Endothelial cell of umbilical vein (primary cell): ENCODE data around the gene UTS2B. TPM values are rescaled to one million over a fixed set of nuclear protein-coding genes. Genes with fewer than 3 reads are reported as not detected.

Experiments used
- BruUV-seq: library from RNA; stranded (reverse); fragments of 400-500 nt; replicated peaks from 2 replicates; lab custom pipeline; 2021; lab: Mats Ljungman, UMichigan
- CTCF ChIA-PET: fragments of 300-600, 350-600 bp; sonication (Branson Sonifier 250); formaldehyde crosslinking; loops from one replicate; lab custom pipeline; 2021; ENCODE audit warnings: antibody characterized with exemption, inconsistent platforms; lab: Charles Lee
- POLR2A ChIA-PET: fragments of 300-600, 350-600 bp; sonication (Branson Sonifier 250); formaldehyde crosslinking; loops from one replicate; lab custom pipeline; 2021; ENCODE audit warnings: antibody characterized with exemption, inconsistent platforms; lab: Charles Lee
- DNase-seq: peaks from one replicate; pipeline ENCODE4 v3.0.0-alpha.2; 2011; ENCODE audit warnings: low read depth, low spot score
- FAIRE-seq: peaks from 2 replicates; lab custom pipeline; 2011; peaks lifted over from hg19 to GRCh38; lab: Jason Lieb, UNC
- H2AFZ ChIP-seq: 2 replicates; pipeline ENCODE4 v1.6.0; 2012; ENCODE audit warnings: low read depth, low read length, control low read depth, inconsistent platforms
- H3K27ac ChIP-seq: 2 replicates; pipeline ENCODE4 v1.5.1; 2011; ENCODE audit warnings: low read depth, mild to moderate bottlenecking, control low read depth, low read length, moderate library complexity; ENCODE audit not compliant: insufficient read depth
- H3K27me3 ChIP-seq, 2 experiments: 2 replicates each; pipeline versions ENCODE4 v1.6.0 to v1.6.1; 2011; ENCODE audit warnings: low read length in 2 of 2, mixed read lengths in 1 of 2; ENCODE audit not compliant: control insufficient read depth in 2 of 2, insufficient read depth in 2 of 2
- H3K36me3 ChIP-seq, 2 experiments: 2 replicates in 1 of 2; 3 replicates in 1 of 2; pipeline ENCODE4 v1.5.1; 2011; ENCODE audit warnings: low read length in 2 of 2, mild to moderate bottlenecking in 1 of 2, moderate library complexity in 1 of 2; ENCODE audit not compliant: control insufficient read depth in 2 of 2, insufficient read depth in 2 of 2; ENCODE audit errors: extremely low read depth in 1 of 2
- H3K4me1 ChIP-seq: 3 replicates; pipeline ENCODE4 v1.5.1; 2011; ENCODE audit warnings: mild to moderate bottlenecking, low read length; ENCODE audit not compliant: control insufficient read depth, insufficient read depth; ENCODE audit errors: extremely low read depth
- H3K4me2 ChIP-seq: 2 replicates; pipeline ENCODE4 v1.6.1; 2011; ENCODE audit warnings: low read length, control low read depth, mixed read lengths; ENCODE audit not compliant: insufficient read depth
- H3K4me3 ChIP-seq, 3 experiments: fragments of 200-600 bp in 1 of 3; sonication (generic), shearing (Covaris generic) in 1 of 3; replicated peaks in 1 of 3; 2 replicates each; pipeline ENCODE4 v1.5.1; 2011 to 2016; ENCODE audit warnings: control low read depth in 3 of 3, low read length in 3 of 3, mild to moderate bottlenecking in 2 of 3, inconsistent platforms in 1 of 3, low read depth in 1 of 3, moderate library complexity in 1 of 3; ENCODE audit not compliant: insufficient read depth in 1 of 3
- H3K79me2 ChIP-seq: 2 replicates; pipeline ENCODE4 v1.6.0; 2012; ENCODE audit warnings: low read length, inconsistent platforms; ENCODE audit not compliant: control insufficient read depth, insufficient read depth
- H3K9ac ChIP-seq: replicated peaks from 2 replicates; pipeline ENCODE3; 2011; ENCODE audit warnings: low read length, control low read depth; ENCODE audit not compliant: insufficient read depth; ENCODE audit errors: extremely low read depth
- H3K9me1 ChIP-seq: replicated peaks from 3 replicates; pipeline ENCODE4 v1.6.0; 2011; ENCODE audit warnings: mild to moderate bottlenecking, low read length; ENCODE audit not compliant: control insufficient read depth, insufficient read depth; ENCODE audit errors: extremely low read depth
- H3K9me3 ChIP-seq: replicated peaks from 2 replicates; pipeline ENCODE4 v1.5.1; 2012; ENCODE audit warnings: low read length, inconsistent platforms; ENCODE audit not compliant: control insufficient read depth, insufficient read depth
- H4K20me1 ChIP-seq: replicated peaks from 2 replicates; pipeline ENCODE3; 2011; ENCODE audit warnings: mild to moderate bottlenecking, low read length; ENCODE audit not compliant: control insufficient read depth, insufficient read depth; ENCODE audit errors: extremely low read depth
- EZH2 ChIP-seq: IDR thresholded peaks from 2 replicates; pipeline ENCODE4 v1.6.1; 2012; ENCODE audit warnings: borderline replicate concordance, low read depth, mild to moderate bottlenecking, moderate library complexity, low read length, inconsistent platforms; ENCODE audit not compliant: severe bottlenecking
- FOS ChIP-seq: IDR thresholded peaks from 2 replicates; pipeline ENCODE4 v1.6.1; 2011; ENCODE audit warnings: mild to moderate bottlenecking, low read length, moderate library complexity, borderline replicate concordance; ENCODE audit not compliant: insufficient read depth
- GATA2 ChIP-seq: IDR thresholded peaks from 2 replicates; pipeline ENCODE4 v1.7.0; 2011; ENCODE audit warnings: low read depth, mild to moderate bottlenecking, moderate library complexity, mixed read lengths, low read length; ENCODE audit not compliant: insufficient read length, insufficient read depth
- POLR2A ChIP-seq: IDR thresholded peaks from 2 replicates; pipeline ENCODE4 v1.6.1; 2012; ENCODE audit warnings: low read depth, mild to moderate bottlenecking, control low read depth, low read length
- POLR2AphosphoS5 ChIP-seq: IDR thresholded peaks from 2 replicates; pipeline ENCODE4 v1.6.1; 2012; ENCODE audit warnings: low read depth, mild to moderate bottlenecking, control low read depth, low read length, moderate library complexity; ENCODE audit not compliant: insufficient read depth
- dilution Hi-C: fragments of 300-500 bp; cut with MboI; formaldehyde crosslinking; loops from one replicate; pipeline ENCODE4 v1.15.0; 2019; ENCODE audit warnings: low sequenced_read_pairs; ENCODE audit not compliant: extremely low pct_ligation_motif_present
- intact Hi-C: fragments of 100-400 bp; cut with micrococcal nuclease; formaldehyde crosslinking; loops from one replicate; pipeline ENCODE4 v1.10.0; 2022
- polyA plus RNA-seq, 4 experiments: library from polyadenylated mRNA; depleted of rRNA in 3 of 4; stranded (reverse) in 3 of 4; unstranded in 1 of 4; fragments of >200 nt; gene quantifications; 2 replicates each; pipeline versions ENCODE4 v1.2.1 to v1.2.3, GENCODE V29; 2011 to 2012; ENCODE audit warnings: missing spikeins in 1 of 4
- total RNA-seq: library from RNA; stranded (reverse); gene quantifications from 2 replicates; pipeline ENCODE4 v1.2.3, GENCODE V29; 2021
- TF ChIP-seq, protein P1 (sequence below): IDR thresholded peaks from 2 replicates; pipeline ENCODE4 v1.6.1; 2011; ENCODE audit not compliant: insufficient read depth, insufficient read length

Gene UTS2B
- total and polyA plus RNA-seq, 2 donors (not counting 3 experiments of a cell fraction or from before 2014, with no cell fraction given) = 0.21 to 1.1 TPM

DNA sequence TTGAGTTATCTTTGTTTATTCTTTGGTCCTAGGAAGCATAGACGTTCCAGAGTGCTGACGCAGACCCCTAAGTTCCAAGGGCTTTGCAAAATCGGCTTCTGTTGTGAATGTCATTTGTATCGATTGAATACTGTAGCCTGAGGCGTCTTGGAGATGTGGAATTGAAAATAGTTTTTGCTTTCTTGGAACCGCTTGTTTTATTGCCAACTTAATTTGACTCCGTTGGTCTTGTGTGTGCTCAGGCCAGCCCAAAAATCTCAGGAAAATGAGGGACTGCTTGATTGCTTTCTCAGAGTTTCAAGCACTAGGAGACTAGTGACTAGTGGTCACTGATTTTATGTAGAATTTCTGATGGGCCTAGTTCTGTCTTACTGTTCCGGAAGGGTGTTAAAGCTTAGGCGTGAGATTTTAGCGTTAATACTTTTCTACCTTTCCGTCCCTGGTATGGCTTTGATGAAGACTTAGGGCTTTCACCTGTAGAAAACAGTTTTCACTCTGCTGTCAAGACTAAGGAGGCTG lies 263 bp upstream of the UTS2B start:
- FAIRE-seq (no peak), DNase-seq (peak; percentile 79)
- H3K9me3 ChIP-seq = no peaks in the 10 kb centered on the region
- peak overlapping the region; percentile 97 for H3K4me2 ChIP-seq
- H3K27me3 ChIP-seq = no peaks in the 10 kb centered on the region
- dilution Hi-C loops (no loop called here), intact Hi-C loops (loop anchor here (1.0 to 10.0 kb wide), 5 partner anchors 20 to 734 kb away; no protein-coding TSS in a partner anchor)
- CTCF ChIA-PET = interaction anchor here (1.0 to 1.2 kb wide), 2 partner anchors 36 to 76 kb away, joined by 3 read pairs; no protein-coding TSS in a partner anchor
- H3K36me3 ChIP-seq = no peaks in the 10 kb centered on the region
- TSS peak; percentile 36 for BruUV-seq
- H3K4me1 ChIP-seq = peaks cover 55% of the 10 kb centered on the region
- peaks cover 67% of the 10 kb centered on the region for H3K79me2 ChIP-seq
- peak overlapping the region; percentile 58 to 96 (median 68) for H3K4me3 ChIP-seq
- peak overlapping the region; percentile 94 for H3K27ac ChIP-seq
- H3K9me1 ChIP-seq = no peaks in the 10 kb centered on the region
- TF ChIP-seq FOS (peak; percentile 13), POLR2A (no peak), POLR2AphosphoS5 (peak; percentile 44)
- TF ChIP-seq, protein P1, sequence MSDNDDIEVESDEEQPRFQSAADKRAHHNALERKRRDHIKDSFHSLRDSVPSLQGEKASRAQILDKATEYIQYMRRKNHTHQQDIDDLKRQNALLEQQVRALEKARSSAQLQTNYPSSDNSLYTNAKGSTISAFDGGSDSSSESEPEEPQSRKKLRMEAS = no peak
- H4K20me1 ChIP-seq = no peaks in the 10 kb centered on the region
- H2AFZ ChIP-seq = no peak overlapping the region
- POLR2A ChIA-PET = no interaction called here
- peak overlapping the region; percentile 98 for H3K9ac ChIP-seq

DNA sequence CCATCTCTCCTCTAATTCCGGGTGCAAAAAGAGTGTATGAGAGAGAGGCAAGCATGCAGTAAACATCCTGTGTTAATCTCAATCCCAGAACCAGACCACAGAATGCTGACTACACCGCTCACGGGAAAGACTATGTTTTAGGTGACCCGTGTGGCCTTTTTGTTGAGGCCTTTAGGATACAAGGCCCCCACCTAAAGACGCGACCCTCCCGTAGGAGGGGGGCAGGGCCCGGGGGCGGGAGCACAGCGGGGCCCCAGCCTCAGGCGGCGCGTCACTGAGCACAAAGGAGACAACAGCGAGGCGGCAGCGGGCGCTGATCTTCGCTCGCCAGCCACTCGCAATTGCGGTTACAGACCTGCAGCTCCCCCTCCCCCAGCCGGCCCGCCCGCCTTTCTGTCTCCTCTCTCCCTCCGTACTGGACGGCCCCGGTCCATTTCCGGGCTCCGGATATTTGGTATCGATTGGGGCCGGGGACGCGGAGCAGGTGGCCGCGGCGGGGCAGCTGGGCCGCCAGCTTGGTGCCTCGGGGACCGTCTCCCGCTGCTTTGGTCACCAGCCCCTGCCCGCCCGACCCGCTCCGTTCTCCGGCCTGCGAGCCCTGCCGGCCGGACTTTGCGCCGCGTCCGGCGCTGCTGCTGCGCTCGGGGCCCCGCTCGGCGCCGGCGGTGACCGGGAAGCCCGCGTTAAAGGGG lies 1.2 kb downstream of the UTS2B start, which contains the start of gene CCDC50:
TSS of gene CCDC50 (plus strand) at position 433 of the 692 bp plus-strand sequence. CDS start 281 bp downstream, outside the sequence.
- no peaks in the 10 kb centered on the region for H3K36me3 ChIP-seq
- peak within 1 kb of the TSS; percentile 97 for H3K4me2 ChIP-seq
- peak within 1 kb of the TSS; percentile 58 to 96 (median 68) for H3K4me3 ChIP-seq
- ChIA-PET CTCF (interaction anchor here (0.6 to 2.1 kb wide), 11 partner anchors 9 to 193 kb away, joined by 3 to 7 read pairs (median 3); no protein-coding TSS in a partner anchor), POLR2A (interaction anchor here (0.6 to 1.0 kb wide), 3 partner anchors 9 to 85 kb away, joined by 3 read pairs; no protein-coding TSS in a partner anchor)
- peak; percentile 89 for TF ChIP-seq POLR2AphosphoS5
- TF ChIP-seq POLR2A = peak; percentile 64
- TF ChIP-seq EZH2 = no peak
- TF ChIP-seq GATA2 = peak; percentile 16
- TF ChIP-seq FOS = no peak
- dilution Hi-C loops (no loop called here), intact Hi-C loops (loop anchor here (1.0 kb wide), 2 partner anchors 85 to 188 kb away; no protein-coding TSS in a partner anchor)
- H3K4me1 ChIP-seq = peaks cover 40% of the 10 kb centered on the region
- no peaks in the 10 kb centered on the region for H4K20me1 ChIP-seq
- FAIRE-seq (peak; percentile 69), DNase-seq (peak; percentile 78)
- H2AFZ ChIP-seq = peak within 1 kb of the TSS; percentile 53
- no peaks in the 10 kb centered on the region for H3K9me1 ChIP-seq
- H3K27me3 ChIP-seq = no peaks in the 10 kb centered on the region
- peaks cover 53% of the 10 kb centered on the region for H3K79me2 ChIP-seq
- peak within 1 kb of the TSS; percentile 98 for H3K9ac ChIP-seq
- no peaks in the 10 kb centered on the region for H3K9me3 ChIP-seq
- no TSS peak for BruUV-seq
- H3K27ac ChIP-seq = peak within 1 kb of the TSS; percentile 94
